GM03348 (cell line): ENCODE measurements around the gene HSD11B1.

Experiments used
- DNase-seq: peaks from one replicate; pipeline ENCODE4 v3.0.0; 2012; ENCODE audit warnings: low spot score

HSD11B1 gene

GRCh38 chr1:209704584-209704983 lies at the start of gene HSD11B1:
TSS of gene HSD11B1 (plus strand) at chr1:209704846. CDS start at chr1:209704943, 97 bp downstream.
- peak; percentile 82 for DNase-seq

GRCh38 chr1:209655411-209656231 lies 49.0 kb upstream of the HSD11B1 start:
- no peak for DNase-seq

- DNase-seq = no peak
These were observed 47.3 kb upstream of the HSD11B1 start for GRCh38 chr1:209657140-209657879.

- DNase-seq = no peak
These were observed 46.7 kb upstream of the HSD11B1 start for GRCh38 chr1:209657918-209658317.

GRCh38 chr1:209659909-209660308 lies 44.7 kb upstream of the HSD11B1 start:
- no peak for DNase-seq

- no peak for DNase-seq
These were observed 43.6 kb upstream of the HSD11B1 start for GRCh38 chr1:209661071-209661470.

- no peak for DNase-seq
These were observed 41.7 kb upstream of the HSD11B1 start for GRCh38 chr1:209662879-209663327.

- no peak for DNase-seq
These were observed 37.5 kb upstream of the HSD11B1 start for GRCh38 chr1:209667103-209667502.

- DNase-seq = no peak
These were observed 36.9 kb upstream of the HSD11B1 start for GRCh38 chr1:209667708-209668107.

- DNase-seq = no peak
These were observed 34.1 kb upstream of the HSD11B1 start for GRCh38 chr1:209670441-209671082.

- no peak for DNase-seq
These were observed 31.7 kb upstream of the HSD11B1 start for GRCh38 chr1:209672705-209673630.

- DNase-seq = no peak
These were observed 30.8 kb upstream of the HSD11B1 start for GRCh38 chr1:209673631-209674417.

GRCh38 chr1:209674957-209675564 lies 29.6 kb upstream of the HSD11B1 start, which contains the start of gene G0S2:
TSS of gene G0S2 (plus strand) at chr1:209675412. CDS start at chr1:209675685, 273 bp downstream.
- DNase-seq = peak; percentile 55

GRCh38 chr1:209675565-209676154 lies 29.0 kb upstream of the HSD11B1 start:
- peak; percentile 49 for DNase-seq

- no peak for DNase-seq
These were observed 25.6 kb upstream of the HSD11B1 start for GRCh38 chr1:209678981-209679539.

- DNase-seq = no peak
These were observed 18.8 kb upstream of the HSD11B1 start for GRCh38 chr1:209685821-209686220.

GRCh38 chr1:209686322-209686721 lies 18.3 kb upstream of the HSD11B1 start:
- no peak for DNase-seq

- peak; percentile 16 for DNase-seq
These were observed 15.9 kb upstream of the HSD11B1 start for GRCh38 chr1:209688746-209689234.

- no peak for DNase-seq
These were observed 15.2 kb upstream of the HSD11B1 start for GRCh38 chr1:209689477-209689876.
